ENCODE results near the gene TMEM170A.

Gene TMEM170A

GRCh38 chr16:75452464-75453190 is 11.9 kb downstream of the TMEM170A start:
- no peak for TF ChIP-seq EZH2phosphoT487 (conservative IDR thresholded peaks at IDR 0.05; ENCODE audit: low read length)
- TF ChIP-seq, protein P1, sequence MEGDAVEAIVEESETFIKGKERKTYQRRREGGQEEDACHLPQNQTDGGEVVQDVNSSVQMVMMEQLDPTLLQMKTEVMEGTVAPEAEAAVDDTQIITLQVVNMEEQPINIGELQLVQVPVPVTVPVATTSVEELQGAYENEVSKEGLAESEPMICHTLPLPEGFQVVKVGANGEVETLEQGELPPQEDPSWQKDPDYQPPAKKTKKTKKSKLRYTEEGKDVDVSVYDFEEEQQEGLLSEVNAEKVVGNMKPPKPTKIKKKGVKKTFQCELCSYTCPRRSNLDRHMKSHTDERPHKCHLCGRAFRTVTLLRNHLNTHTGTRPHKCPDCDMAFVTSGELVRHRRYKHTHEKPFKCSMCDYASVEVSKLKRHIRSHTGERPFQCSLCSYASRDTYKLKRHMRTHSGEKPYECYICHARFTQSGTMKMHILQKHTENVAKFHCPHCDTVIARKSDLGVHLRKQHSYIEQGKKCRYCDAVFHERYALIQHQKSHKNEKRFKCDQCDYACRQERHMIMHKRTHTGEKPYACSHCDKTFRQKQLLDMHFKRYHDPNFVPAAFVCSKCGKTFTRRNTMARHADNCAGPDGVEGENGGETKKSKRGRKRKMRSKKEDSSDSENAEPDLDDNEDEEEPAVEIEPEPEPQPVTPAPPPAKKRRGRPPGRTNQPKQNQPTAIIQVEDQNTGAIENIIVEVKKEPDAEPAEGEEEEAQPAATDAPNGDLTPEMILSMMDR (IDR thresholded peaks at IDR 0.05; ENCODE audit: insufficient read depth, low read length, poor library complexity, severe bottlenecking): no peak
- H3K9me3 ChIP-seq (ENCODE audit: insufficient read depth, low read length): no peaks in the 10 kb centered on the region
- H3K4me2 ChIP-seq (ENCODE audit: low read depth, low read length, poor library complexity, severe bottlenecking): no peak overlapping the region
- H3K9me2 ChIP-seq (replicated peaks; ENCODE audit: insufficient read depth, low read length): no peaks in the 10 kb centered on the region
- H3K79me2 ChIP-seq (ENCODE audit: insufficient read depth, low read length): peaks cover 54% of the 10 kb centered on the region
- H3K36me3 ChIP-seq (ENCODE audit: low read length): peaks cover 10% of the 10 kb centered on the region; the same call in 1 of the 2 replicates
- no peaks in the 10 kb centered on the region for H3K27me3 ChIP-seq (ENCODE audit: low read length)
- H4K20me1 ChIP-seq (ENCODE audit: low read depth, low read length): peaks cover 3% of the 10 kb centered on the region; the same call in 1 of the 2 replicates
- no peak overlapping the region for H3K4me3 ChIP-seq (ENCODE audit: insufficient read depth, low read length, poor library complexity, severe bottlenecking)
- no peak overlapping the region for H3K9ac ChIP-seq (ENCODE audit: low read length)
- no peak overlapping the region for H2AFZ ChIP-seq (ENCODE audit: low read depth, low read length, severe bottlenecking)
- H3K27ac ChIP-seq (ENCODE audit: low read depth, low read length): no peak overlapping the region
- no peaks in the 10 kb centered on the region for H3F3A ChIP-seq (ENCODE audit: insufficient read depth)

- H2AFZ ChIP-seq (ENCODE audit: low read depth, low read length, severe bottlenecking): no peak overlapping the region
- no peak for TF ChIP-seq EZH2phosphoT487 (conservative IDR thresholded peaks at IDR 0.05; ENCODE audit: low read length)
- TF ChIP-seq, protein P1 (IDR thresholded peaks at IDR 0.05; ENCODE audit: insufficient read depth, low read length, poor library complexity, severe bottlenecking): no peak
- H3K36me3 ChIP-seq (ENCODE audit: low read length): peaks cover 10% of the 10 kb centered on the region; the same call in 1 of the 2 replicates
- H3K4me3 ChIP-seq (ENCODE audit: insufficient read depth, low read length, poor library complexity, severe bottlenecking): no peak overlapping the region
- no peaks in the 10 kb centered on the region for H3K9me2 ChIP-seq (replicated peaks; ENCODE audit: insufficient read depth, low read length)
- H3K79me2 ChIP-seq (ENCODE audit: insufficient read depth, low read length): no peaks in the 10 kb centered on the region; the same call in 1 of the 2 replicates
- no peak overlapping the region for H3K4me2 ChIP-seq (ENCODE audit: low read depth, low read length, poor library complexity, severe bottlenecking)
- no peaks in the 10 kb centered on the region for H3K9me3 ChIP-seq (ENCODE audit: insufficient read depth, low read length)
- no peak overlapping the region for H3K9ac ChIP-seq (ENCODE audit: low read length)
- H4K20me1 ChIP-seq (ENCODE audit: low read depth, low read length): 0 out of 2 replicates have a peak, but pooled peaks cover under 1% of the 10 kb centered on the region
- H3F3A ChIP-seq (ENCODE audit: insufficient read depth): 0 out of 2 replicates have a peak, but pooled peaks cover 3% of the 10 kb centered on the region
- no peaks in the 10 kb centered on the region for H3K27me3 ChIP-seq (ENCODE audit: low read length)
- H3K27ac ChIP-seq (ENCODE audit: low read depth, low read length): no peak overlapping the region
Observed at GRCh38 chr16:75446416-75446815, 18.1 kb downstream of the TMEM170A start.

DNA sequence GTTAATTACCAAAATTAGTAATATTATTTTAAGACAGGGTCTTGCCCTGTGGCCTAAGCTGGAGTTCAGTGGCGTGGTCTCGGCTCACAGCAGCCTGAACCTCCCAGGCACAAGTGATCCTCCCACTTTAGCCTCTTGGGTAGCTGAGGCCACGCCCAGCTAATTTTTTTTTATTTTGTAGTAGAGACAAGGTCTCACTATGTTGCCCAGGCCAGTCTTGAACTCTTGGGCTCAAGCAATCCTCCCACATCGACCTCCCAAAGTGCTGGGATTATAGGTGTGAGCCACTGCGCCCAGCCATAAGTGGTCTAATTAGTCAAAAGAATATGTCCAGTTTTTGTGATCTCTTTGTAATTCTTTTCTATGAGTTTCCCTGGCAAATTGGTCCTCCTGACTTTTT is 19.2 kb downstream of the TMEM170A start:
- no peak for TF ChIP-seq EZH2phosphoT487 (conservative IDR thresholded peaks at IDR 0.05; ENCODE audit: low read length)
- TF ChIP-seq, protein P1 (IDR thresholded peaks at IDR 0.05; ENCODE audit: insufficient read depth, low read length, poor library complexity, severe bottlenecking): no peak
- 0 out of 2 replicates have a peak, but pooled peaks cover 3% of the 10 kb centered on the region for H3F3A ChIP-seq (ENCODE audit: insufficient read depth)
- H3K9me2 ChIP-seq (replicated peaks; ENCODE audit: insufficient read depth, low read length): no peaks in the 10 kb centered on the region
- no peak overlapping the region for H3K4me3 ChIP-seq (ENCODE audit: insufficient read depth, low read length, poor library complexity, severe bottlenecking)
- no peak overlapping the region for H3K4me2 ChIP-seq (ENCODE audit: low read depth, low read length, poor library complexity, severe bottlenecking)
- H2AFZ ChIP-seq (ENCODE audit: low read depth, low read length, severe bottlenecking): no peak overlapping the region
- no peak overlapping the region for H3K9ac ChIP-seq (ENCODE audit: low read length)
- no peaks in the 10 kb centered on the region for H4K20me1 ChIP-seq (ENCODE audit: low read depth, low read length)
- no peak overlapping the region for H3K27ac ChIP-seq (ENCODE audit: low read depth, low read length)
- no peaks in the 10 kb centered on the region for H3K9me3 ChIP-seq (ENCODE audit: insufficient read depth, low read length)
- no peaks in the 10 kb centered on the region for H3K27me3 ChIP-seq (ENCODE audit: low read length)
- no peaks in the 10 kb centered on the region; the same call in 1 of the 2 replicates for H3K79me2 ChIP-seq (ENCODE audit: insufficient read depth, low read length)
- H3K36me3 ChIP-seq (ENCODE audit: low read length): peaks cover 6% of the 10 kb centered on the region; the same call in 1 of the 2 replicates
